GM21825 (cell line): ENCODE measurements around the gene PGAM5.
"Not testable (repeated sequence)": the region's sequence is repeated elsewhere in the genome, so short reads cannot be mapped to it uniquely, and the experiment has no call there.

Experiments used
- ATAC-seq: cut with Tn5 transposase; IDR thresholded peaks from one replicate; pipeline ENCODE4 v1.9.1; 2021; ENCODE audit warnings: mild to moderate bottlenecking, moderate library complexity; ENCODE audit not compliant: unreplicated experiment

PGAM5 gene

GRCh38 chr12:132741620-132742019 is 31.0 kb downstream of the PGAM5 start:
- no peak for ATAC-seq

DNA sequence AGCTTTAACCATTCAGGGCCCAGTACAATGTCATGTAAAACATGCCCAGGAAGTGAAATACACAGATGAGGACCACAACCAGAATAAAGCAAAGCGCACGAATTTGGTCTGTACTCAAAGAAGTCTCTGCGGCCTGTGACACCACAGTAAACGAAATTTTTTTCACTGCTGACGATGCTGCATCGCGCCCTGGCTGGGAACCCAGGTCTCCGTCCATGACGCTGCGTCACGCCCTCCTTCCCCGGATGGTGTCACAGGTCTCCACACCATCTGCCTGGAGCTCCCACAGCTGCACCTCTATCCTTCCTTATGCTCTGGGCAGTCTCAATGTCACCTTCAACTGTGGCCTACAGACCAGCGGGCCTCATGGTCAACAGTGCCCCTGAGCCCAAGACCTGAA is 33.2 kb downstream of the PGAM5 start:
- no peak for ATAC-seq

- no peak for ATAC-seq
These were observed 36.0 kb downstream of the PGAM5 start for GRCh38 chr12:132746613-132747012.

GRCh38 chr12:132747395-132747794 is 36.8 kb downstream of the PGAM5 start:
- no peak for ATAC-seq

- no peak for ATAC-seq
These were observed 37.3 kb downstream of the PGAM5 start for GRCh38 chr12:132747896-132748295.

DNA sequence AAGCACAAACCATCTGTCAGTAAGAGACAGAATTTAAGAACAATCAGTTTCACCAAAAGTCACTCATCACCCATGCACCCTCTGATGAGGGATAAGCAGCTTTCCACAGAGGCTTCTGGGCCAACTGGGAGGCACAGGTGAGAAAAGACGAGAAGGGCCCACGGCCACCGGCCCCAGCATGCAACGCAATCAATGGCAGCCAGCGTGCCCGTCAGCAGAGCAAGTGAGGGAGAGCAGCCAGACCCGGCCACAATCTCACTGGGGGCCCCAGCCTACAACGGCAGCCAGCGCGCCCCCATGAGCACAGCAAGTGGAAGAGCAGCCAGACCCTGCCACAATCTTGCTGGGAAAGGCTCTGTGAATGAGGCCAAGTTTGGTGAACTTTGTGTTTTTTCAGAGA is 37.7 kb downstream of the PGAM5 start:
- no peak for ATAC-seq

DNA sequence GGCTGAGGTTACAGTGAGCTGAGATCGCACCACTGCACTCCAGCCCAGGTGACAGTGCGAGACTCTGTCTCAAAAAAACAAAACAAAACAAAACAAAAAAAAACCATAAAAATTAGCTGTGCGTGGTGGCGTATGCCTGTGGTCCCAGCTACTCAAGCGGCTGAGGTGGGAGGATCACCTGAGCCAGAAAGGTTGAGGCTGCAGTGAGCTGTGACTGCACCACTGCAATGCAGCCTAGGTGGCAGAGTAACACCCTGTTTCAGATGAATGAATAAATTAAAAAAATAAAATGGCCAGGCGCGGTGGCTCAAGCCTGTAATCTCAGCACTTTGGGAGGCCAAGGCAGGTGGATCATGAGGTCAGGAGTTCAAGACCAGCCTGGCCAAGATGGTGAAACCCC is 43.0 kb downstream of the PGAM5 start:
- ATAC-seq: not testable (repeated sequence)

DNA sequence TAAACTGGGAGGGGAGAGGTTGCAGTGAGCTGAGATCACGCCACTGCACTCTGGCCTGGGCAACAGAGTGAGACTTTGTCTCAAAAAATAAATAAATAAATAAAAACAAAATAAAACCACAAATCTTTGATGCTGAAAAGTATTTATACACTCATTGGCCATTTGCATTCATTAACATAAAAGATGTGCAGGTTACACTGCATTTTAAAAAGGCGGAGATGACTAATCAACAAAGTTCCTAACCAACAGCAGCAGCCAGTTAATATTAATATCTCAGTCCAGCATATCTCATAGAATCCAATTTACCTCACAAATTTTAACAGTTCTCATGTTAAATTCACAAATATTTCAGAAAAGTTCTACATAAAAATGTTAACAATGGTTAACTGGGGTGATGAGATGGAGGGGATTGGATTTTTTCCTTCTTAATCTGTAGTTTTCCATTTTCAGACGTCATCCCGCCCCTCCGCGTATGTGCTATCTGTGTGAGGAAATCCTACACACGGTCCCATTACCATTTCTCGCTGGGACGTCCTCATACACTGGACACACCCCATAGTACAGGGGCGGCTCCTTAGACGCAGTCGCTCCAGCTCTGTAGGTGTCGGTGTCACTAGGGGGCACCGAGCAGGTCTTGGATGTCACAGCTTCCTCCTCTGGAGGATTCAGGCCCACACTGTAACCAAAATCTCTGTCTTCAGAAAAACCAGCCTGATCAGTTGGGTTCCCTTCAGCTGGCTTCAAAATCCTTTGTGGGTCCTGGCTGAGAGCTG is 43.7 kb downstream of the PGAM5 start:
- ATAC-seq: no peak

DNA sequence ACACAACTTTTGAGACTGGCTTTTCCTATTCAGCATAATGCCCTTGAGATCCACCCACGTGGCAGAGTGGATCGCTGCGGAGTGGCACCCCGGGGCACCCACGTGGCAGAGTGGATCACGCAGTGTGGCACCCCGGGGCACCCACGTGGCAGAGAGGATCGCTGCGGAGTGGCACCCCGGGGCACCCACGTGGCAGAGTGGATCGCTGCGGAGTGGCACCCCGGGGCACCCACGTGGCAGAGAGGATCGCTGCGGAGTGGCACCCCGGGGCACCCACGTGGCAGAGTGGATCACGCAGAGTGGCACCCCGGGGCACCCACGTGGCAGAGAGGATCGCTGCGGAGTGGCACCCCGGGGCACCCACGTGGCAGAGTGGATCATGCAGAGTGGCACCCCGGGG is 48.2 kb downstream of the PGAM5 start:
- not testable (repeated sequence) for ATAC-seq

- no peak for ATAC-seq
These were observed 48.7 kb downstream of the PGAM5 start for GRCh38 chr12:132759359-132759758.

GRCh38 chr12:132761032-132761920 is 50.6 kb downstream of the PGAM5 start, which contains the start of gene ANKLE2:
TSS of gene ANKLE2 (minus strand) at chr12:132761832. CDS start at chr12:132761798, 34 bp downstream.
- ATAC-seq: peak; percentile 37

DNA sequence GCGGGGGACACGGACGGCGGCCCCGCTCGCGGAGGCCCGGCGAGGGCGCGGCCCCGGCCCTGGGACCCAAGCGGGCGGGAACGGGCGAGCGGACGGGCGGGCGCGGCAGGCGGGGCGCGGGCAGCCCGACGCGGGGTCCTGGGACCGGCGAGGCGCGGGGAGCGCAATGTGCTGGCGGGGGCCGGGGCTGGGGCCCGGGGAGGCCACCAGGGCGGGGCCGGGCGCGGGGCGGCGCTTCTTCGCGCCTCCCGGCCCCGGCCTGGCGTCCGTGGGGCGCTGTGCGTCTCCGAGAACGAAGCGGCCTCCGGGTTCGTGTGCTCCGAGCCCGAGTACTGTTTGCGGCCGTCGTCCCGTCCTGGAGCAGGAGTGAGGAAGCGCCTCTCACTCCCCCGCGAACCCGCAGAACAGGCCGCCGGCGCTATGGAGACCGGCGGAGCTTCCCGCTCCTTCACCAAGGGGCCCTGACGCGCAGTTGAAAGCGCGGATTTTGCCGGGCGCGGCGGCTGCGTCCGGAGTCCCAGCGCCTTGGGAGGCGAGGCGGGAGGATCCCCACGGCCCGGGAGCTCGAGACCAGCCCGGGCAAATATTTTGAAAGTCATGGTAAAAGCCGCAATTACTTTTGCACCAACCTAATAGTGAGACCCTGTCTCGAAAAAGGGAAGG is 51.4 kb downstream of the PGAM5 start:
- peak; percentile 79 for ATAC-seq

DNA sequence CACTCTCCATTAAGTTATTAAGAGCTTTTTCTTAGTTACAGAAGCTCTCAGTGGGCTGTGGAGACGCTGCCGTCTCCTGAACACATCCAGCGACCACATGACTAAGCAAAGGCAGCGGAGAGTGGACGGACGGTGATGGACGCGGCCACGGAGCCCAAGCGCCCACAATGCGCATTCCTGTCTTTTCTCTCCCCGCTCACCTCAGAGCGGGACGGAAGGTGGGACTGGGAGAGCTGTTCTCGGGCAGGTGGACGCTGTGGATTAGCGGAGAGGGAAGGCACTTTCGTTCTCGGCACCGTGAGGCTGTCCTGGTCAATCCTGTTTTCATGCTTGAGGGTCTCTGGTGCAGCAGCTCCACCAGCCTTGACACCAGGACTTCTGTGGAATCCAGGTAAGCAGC is 53.6 kb downstream of the PGAM5 start:
- ATAC-seq: no peak

GRCh38 chr12:132765361-132765760 is 54.7 kb downstream of the PGAM5 start:
- ATAC-seq: no peak

GRCh38 chr12:132766380-132767085 is 55.9 kb downstream of the PGAM5 start:
- no peak for ATAC-seq

- ATAC-seq: peak; percentile 52
These were observed 60.6 kb downstream of the PGAM5 start for GRCh38 chr12:132771126-132771838.
